Vagina (tissue), 2 donors: ENCODE measurements around the gene NUTM2F. TPM values are rescaled to one million over a fixed set of nuclear protein-coding genes. Genes with fewer than 3 reads are reported as not detected.
"Not testable (repeated sequence)": the region's sequence is repeated elsewhere in the genome, so short reads cannot be mapped to it uniquely, and the experiment has no call there.

Source experiments
- DNase-seq, 2 donors: peaks; one replicate each; pipeline ENCODE4 v3.0.0-alpha.2; 2017; ENCODE audit errors: extremely low spot score in 2 of 2
- H3K27ac ChIP-seq: fragments of 200-600 bp; sonication (generic); one replicate; pipeline ENCODE4 v1.5.1; 2019
- H3K27me3 ChIP-seq: fragments of 200-600 bp; sonication (generic); one replicate; pipeline ENCODE4 v1.5.1; 2019
- H3K36me3 ChIP-seq, 2 donors: fragments of 200-600 bp; sonication (generic); one replicate each; pipeline ENCODE4 v1.5.1; 2017 to 2019
- H3K4me1 ChIP-seq: fragments of 200-600 bp; sonication (generic); one replicate; pipeline ENCODE4 v1.5.1; 2019
- H3K4me3 ChIP-seq, 2 donors: fragments of 200-600 bp; sonication (generic); 1 replicate in 1 of 2; 2 replicates in 1 of 2; pipeline ENCODE4 v1.5.1; 2016 to 2019
- H3K9me3 ChIP-seq: fragments of 200-600 bp; sonication (generic); one replicate; pipeline ENCODE4 v1.5.1; 2019
- POLR2A ChIP-seq, 2 donors: fragments of 450-650 bp; IDR thresholded peaks; one replicate each; pipeline ENCODE4 v1.6.1; 2017; ENCODE audit warnings: antibody characterized with exemption in 2 of 2, mild to moderate bottlenecking in 2 of 2, moderate library complexity in 2 of 2
- POLR2AphosphoS5 ChIP-seq, 2 donors: sonication (generic); formaldehyde crosslinking; IDR thresholded peaks; one replicate each; pipeline ENCODE4 v1.9.0; 2017; ENCODE audit warnings: antibody characterized with exemption in 2 of 2, mild to moderate bottlenecking in 2 of 2, low read depth in 1 of 2; ENCODE audit not compliant: insufficient read depth in 1 of 2
- intact Hi-C: fragments of 100-400 bp; cut with DNase I; formaldehyde crosslinking; loops from one replicate; pipeline ENCODE4 v1.15.1; 2023
- total RNA-seq: library from RNA; depleted of rRNA; stranded (reverse); fragments of >200 nt; gene quantifications from one replicate; pipeline ENCODE4 v1.2.3, GENCODE V29; 2016

The NUTM2F gene
- total RNA-seq: not detected

- DNase-seq, H3K27ac ChIP-seq, H3K36me3 ChIP-seq, H3K4me3 ChIP-seq, H3K27me3 ChIP-seq, intact Hi-C loops, H3K9me3 ChIP-seq, H3K4me1 ChIP-seq: not testable (repeated sequence)
These were observed at the start of gene NUTM2F for GRCh38 chr9:94328544-94328943. NUTM2F (minus strand) TSS chr9:94328644; CDS start chr9:94328623, 21 bp downstream.

GRCh38 chr9:94375197-94375596 is 46.8 kb upstream of the NUTM2F start:
- not testable (repeated sequence) for DNase-seq, H3K9me3 ChIP-seq
- H3K27ac ChIP-seq: peak overlapping the region; percentile 44

GRCh38 chr9:94374176-94375056 is 46.0 kb upstream of the NUTM2F start:
- H3K4me1 ChIP-seq, H3K9me3 ChIP-seq, H3K27me3 ChIP-seq, H3K36me3 ChIP-seq, intact Hi-C loops: not testable (repeated sequence)
- Histone ChIP-seq H3K27ac (peak overlapping the region; percentile 44), H3K4me3 (peak overlapping the region; percentile 51 to 60)
- peak; percentile 75 to 84 for TF ChIP-seq POLR2AphosphoS5 (IDR thresholded peaks at IDR 0.05; ENCODE audit: insufficient read depth in 1 of 2, low read depth in 1 of 2)
- TF ChIP-seq POLR2A (IDR thresholded peaks at IDR 0.05): peak in 1 of 2 donors; percentile 47
- peak in 1 of 2 donors; percentile 90 for DNase-seq

More at GRCh38 chr9:94375197-94375596, 46.8 kb upstream of the NUTM2F start:
- H3K4me1 ChIP-seq, intact Hi-C loops, H3K36me3 ChIP-seq, H3K27me3 ChIP-seq: not testable (repeated sequence)
- peak overlapping the region; percentile 51 to 60 for H3K4me3 ChIP-seq

- H3K36me3 ChIP-seq, H3K4me1 ChIP-seq, H3K27me3 ChIP-seq, H3K9me3 ChIP-seq, DNase-seq, intact Hi-C loops: not testable (repeated sequence)
- peak overlapping the region; percentile 44 for H3K27ac ChIP-seq
- H3K4me3 ChIP-seq: peak overlapping the region; percentile 51 to 60
These were observed 45.3 kb upstream of the NUTM2F start for GRCh38 chr9:94373779-94374175.

- DNase-seq, H3K36me3 ChIP-seq, H3K9me3 ChIP-seq, H3K27ac ChIP-seq, H3K27me3 ChIP-seq, H3K4me1 ChIP-seq, intact Hi-C loops, H3K4me3 ChIP-seq: not testable (repeated sequence)
These were observed 41.8 kb upstream of the NUTM2F start for GRCh38 chr9:94370266-94370665.

- H3K9me3 ChIP-seq, DNase-seq, intact Hi-C loops, H3K4me3 ChIP-seq, H3K4me1 ChIP-seq, H3K36me3 ChIP-seq, H3K27ac ChIP-seq, H3K27me3 ChIP-seq: not testable (repeated sequence)
These were observed 35.7 kb upstream of the NUTM2F start for GRCh38 chr9:94364093-94364614.

- intact Hi-C loops, H3K27ac ChIP-seq, H3K4me1 ChIP-seq, H3K9me3 ChIP-seq, H3K4me3 ChIP-seq, DNase-seq, H3K36me3 ChIP-seq, H3K27me3 ChIP-seq: not testable (repeated sequence)
These were observed 28.7 kb upstream of the NUTM2F start for GRCh38 chr9:94357158-94357557.

- H3K27me3 ChIP-seq, DNase-seq, H3K36me3 ChIP-seq, H3K4me1 ChIP-seq, H3K9me3 ChIP-seq, H3K4me3 ChIP-seq, H3K27ac ChIP-seq, intact Hi-C loops: not testable (repeated sequence)
These were observed 23.7 kb upstream of the NUTM2F start for GRCh38 chr9:94351901-94352723.

GRCh38 chr9:94348754-94349153 is 20.3 kb upstream of the NUTM2F start:
- H3K27ac ChIP-seq, H3K9me3 ChIP-seq, intact Hi-C loops, H3K36me3 ChIP-seq, H3K4me3 ChIP-seq, H3K4me1 ChIP-seq, DNase-seq, H3K27me3 ChIP-seq: not testable (repeated sequence)

GRCh38 chr9:94347451-94347850 is 19.0 kb upstream of the NUTM2F start:
- H3K9me3 ChIP-seq, DNase-seq, H3K4me1 ChIP-seq, H3K27ac ChIP-seq, H3K36me3 ChIP-seq, intact Hi-C loops, H3K27me3 ChIP-seq, H3K4me3 ChIP-seq: not testable (repeated sequence)

- DNase-seq, H3K9me3 ChIP-seq, H3K27me3 ChIP-seq, H3K27ac ChIP-seq, intact Hi-C loops, H3K36me3 ChIP-seq, H3K4me1 ChIP-seq, H3K4me3 ChIP-seq: not testable (repeated sequence)
These were observed 13.3 kb upstream of the NUTM2F start for GRCh38 chr9:94341703-94342102.

GRCh38 chr9:94340750-94341149 is 12.3 kb upstream of the NUTM2F start:
- H3K27me3 ChIP-seq, intact Hi-C loops, H3K9me3 ChIP-seq, H3K27ac ChIP-seq, DNase-seq, H3K36me3 ChIP-seq, H3K4me3 ChIP-seq, H3K4me1 ChIP-seq: not testable (repeated sequence)

- H3K9me3 ChIP-seq, intact Hi-C loops, H3K4me3 ChIP-seq, DNase-seq, H3K36me3 ChIP-seq, H3K4me1 ChIP-seq, H3K27ac ChIP-seq, H3K27me3 ChIP-seq: not testable (repeated sequence)
These were observed 11.2 kb upstream of the NUTM2F start for GRCh38 chr9:94339657-94340056.
